Endothelial cell of umbilical vein (primary cell): ENCODE results near the gene HOXA9. TPM values are rescaled to one million over a fixed set of nuclear protein-coding genes. Genes with fewer than 3 reads are reported as not detected.

ENCODE experiments used
- BruUV-seq: library from RNA; stranded (reverse); fragments of 400-500 nt; replicated peaks from 2 replicates; lab custom pipeline; 2021; lab: Mats Ljungman, UMichigan
- CTCF ChIA-PET: fragments of 300-600, 350-600 bp; sonication (Branson Sonifier 250); formaldehyde crosslinking; loops from one replicate; lab custom pipeline; 2021; ENCODE audit warnings: antibody characterized with exemption, inconsistent platforms; lab: Charles Lee
- POLR2A ChIA-PET: fragments of 300-600, 350-600 bp; sonication (Branson Sonifier 250); formaldehyde crosslinking; loops from one replicate; lab custom pipeline; 2021; ENCODE audit warnings: antibody characterized with exemption, inconsistent platforms; lab: Charles Lee
- DNase-seq: peaks from one replicate; pipeline ENCODE4 v3.0.0-alpha.2; 2011; ENCODE audit warnings: low read depth, low spot score
- FAIRE-seq: peaks from 2 replicates; lab custom pipeline; 2011; peaks lifted over from hg19 to GRCh38; lab: Jason Lieb, UNC
- H2AFZ ChIP-seq: 2 replicates; pipeline ENCODE4 v1.6.0; 2012; ENCODE audit warnings: low read depth, low read length, control low read depth, inconsistent platforms
- H3K27ac ChIP-seq: 2 replicates; pipeline ENCODE4 v1.5.1; 2011; ENCODE audit warnings: low read depth, mild to moderate bottlenecking, control low read depth, low read length, moderate library complexity; ENCODE audit not compliant: insufficient read depth
- H3K27me3 ChIP-seq, 2 experiments: 2 replicates each; pipeline versions ENCODE4 v1.6.0 to v1.6.1; 2011; ENCODE audit warnings: low read length in 2 of 2, mixed read lengths in 1 of 2; ENCODE audit not compliant: control insufficient read depth in 2 of 2, insufficient read depth in 2 of 2
- H3K36me3 ChIP-seq, 2 experiments: 2 replicates in 1 of 2; 3 replicates in 1 of 2; pipeline ENCODE4 v1.5.1; 2011; ENCODE audit warnings: low read length in 2 of 2, mild to moderate bottlenecking in 1 of 2, moderate library complexity in 1 of 2; ENCODE audit not compliant: control insufficient read depth in 2 of 2, insufficient read depth in 2 of 2; ENCODE audit errors: extremely low read depth in 1 of 2
- H3K4me1 ChIP-seq: 3 replicates; pipeline ENCODE4 v1.5.1; 2011; ENCODE audit warnings: mild to moderate bottlenecking, low read length; ENCODE audit not compliant: control insufficient read depth, insufficient read depth; ENCODE audit errors: extremely low read depth
- H3K4me2 ChIP-seq: 2 replicates; pipeline ENCODE4 v1.6.1; 2011; ENCODE audit warnings: low read length, control low read depth, mixed read lengths; ENCODE audit not compliant: insufficient read depth
- H3K4me3 ChIP-seq, 3 experiments: fragments of 200-600 bp in 1 of 3; sonication (generic), shearing (Covaris generic) in 1 of 3; replicated peaks in 1 of 3; 2 replicates each; pipeline ENCODE4 v1.5.1; 2011 to 2016; ENCODE audit warnings: control low read depth in 3 of 3, low read length in 3 of 3, mild to moderate bottlenecking in 2 of 3, inconsistent platforms in 1 of 3, low read depth in 1 of 3, moderate library complexity in 1 of 3; ENCODE audit not compliant: insufficient read depth in 1 of 3
- H3K79me2 ChIP-seq: 2 replicates; pipeline ENCODE4 v1.6.0; 2012; ENCODE audit warnings: low read length, inconsistent platforms; ENCODE audit not compliant: control insufficient read depth, insufficient read depth
- H3K9ac ChIP-seq: replicated peaks from 2 replicates; pipeline ENCODE3; 2011; ENCODE audit warnings: low read length, control low read depth; ENCODE audit not compliant: insufficient read depth; ENCODE audit errors: extremely low read depth
- H3K9me1 ChIP-seq: replicated peaks from 3 replicates; pipeline ENCODE4 v1.6.0; 2011; ENCODE audit warnings: mild to moderate bottlenecking, low read length; ENCODE audit not compliant: control insufficient read depth, insufficient read depth; ENCODE audit errors: extremely low read depth
- H3K9me3 ChIP-seq: replicated peaks from 2 replicates; pipeline ENCODE4 v1.5.1; 2012; ENCODE audit warnings: low read length, inconsistent platforms; ENCODE audit not compliant: control insufficient read depth, insufficient read depth
- H4K20me1 ChIP-seq: replicated peaks from 2 replicates; pipeline ENCODE3; 2011; ENCODE audit warnings: mild to moderate bottlenecking, low read length; ENCODE audit not compliant: control insufficient read depth, insufficient read depth; ENCODE audit errors: extremely low read depth
- EZH2 ChIP-seq: IDR thresholded peaks from 2 replicates; pipeline ENCODE4 v1.6.1; 2012; ENCODE audit warnings: borderline replicate concordance, low read depth, mild to moderate bottlenecking, moderate library complexity, low read length, inconsistent platforms; ENCODE audit not compliant: severe bottlenecking
- FOS ChIP-seq: IDR thresholded peaks from 2 replicates; pipeline ENCODE4 v1.6.1; 2011; ENCODE audit warnings: mild to moderate bottlenecking, low read length, moderate library complexity, borderline replicate concordance; ENCODE audit not compliant: insufficient read depth
- GATA2 ChIP-seq: IDR thresholded peaks from 2 replicates; pipeline ENCODE4 v1.7.0; 2011; ENCODE audit warnings: low read depth, mild to moderate bottlenecking, moderate library complexity, mixed read lengths, low read length; ENCODE audit not compliant: insufficient read length, insufficient read depth
- JUN ChIP-seq: IDR thresholded peaks from 2 replicates; pipeline ENCODE4 v1.6.1; 2011; ENCODE audit warnings: borderline replicate concordance, low read depth; ENCODE audit not compliant: insufficient read length, insufficient read depth
- MYC ChIP-seq: IDR thresholded peaks from one replicate; pipeline ENCODE4 v1.6.1; 2011; ENCODE audit warnings: mild to moderate bottlenecking, low read depth, low read length
- POLR2A ChIP-seq: IDR thresholded peaks from 2 replicates; pipeline ENCODE4 v1.6.1; 2012; ENCODE audit warnings: low read depth, mild to moderate bottlenecking, control low read depth, low read length
- POLR2AphosphoS5 ChIP-seq: IDR thresholded peaks from 2 replicates; pipeline ENCODE4 v1.6.1; 2012; ENCODE audit warnings: low read depth, mild to moderate bottlenecking, control low read depth, low read length, moderate library complexity; ENCODE audit not compliant: insufficient read depth
- dilution Hi-C: fragments of 300-500 bp; cut with MboI; formaldehyde crosslinking; loops from one replicate; pipeline ENCODE4 v1.15.0; 2019; ENCODE audit warnings: low sequenced_read_pairs; ENCODE audit not compliant: extremely low pct_ligation_motif_present
- intact Hi-C: fragments of 100-400 bp; cut with micrococcal nuclease; formaldehyde crosslinking; loops from one replicate; pipeline ENCODE4 v1.10.0; 2022
- polyA plus RNA-seq, 4 experiments: library from polyadenylated mRNA; depleted of rRNA in 3 of 4; stranded (reverse) in 3 of 4; unstranded in 1 of 4; fragments of >200 nt; gene quantifications; 2 replicates each; pipeline versions ENCODE4 v1.2.1 to v1.2.3, GENCODE V29; 2011 to 2012; ENCODE audit warnings: missing spikeins in 1 of 4
- total RNA-seq: library from RNA; stranded (reverse); gene quantifications from 2 replicates; pipeline ENCODE4 v1.2.3, GENCODE V29; 2021
- TF ChIP-seq, protein P1 (sequence below): IDR thresholded peaks from 2 replicates; pipeline ENCODE4 v1.6.1; 2011; ENCODE audit not compliant: insufficient read depth, insufficient read length
- TF ChIP-seq, protein P2 (sequence below), 2 donors: IDR thresholded peaks; 1 replicate in 1 of 2; 2 replicates in 1 of 2; pipeline ENCODE4 v1.5.1; 2011; ENCODE audit warnings: low read length in 2 of 2, mild to moderate bottlenecking in 2 of 2, moderate library complexity in 2 of 2, control low read depth in 1 of 2, inconsistent platforms in 1 of 2, low read depth in 1 of 2; ENCODE audit not compliant: insufficient read depth in 1 of 2; ENCODE audit errors: extremely low read depth in 1 of 2

The HOXA9 gene
- total and polyA plus RNA-seq, 2 donors (not counting 3 experiments of a cell fraction or from before 2014, with no cell fraction given) = 47.2 to 61.6 TPM

DNA sequence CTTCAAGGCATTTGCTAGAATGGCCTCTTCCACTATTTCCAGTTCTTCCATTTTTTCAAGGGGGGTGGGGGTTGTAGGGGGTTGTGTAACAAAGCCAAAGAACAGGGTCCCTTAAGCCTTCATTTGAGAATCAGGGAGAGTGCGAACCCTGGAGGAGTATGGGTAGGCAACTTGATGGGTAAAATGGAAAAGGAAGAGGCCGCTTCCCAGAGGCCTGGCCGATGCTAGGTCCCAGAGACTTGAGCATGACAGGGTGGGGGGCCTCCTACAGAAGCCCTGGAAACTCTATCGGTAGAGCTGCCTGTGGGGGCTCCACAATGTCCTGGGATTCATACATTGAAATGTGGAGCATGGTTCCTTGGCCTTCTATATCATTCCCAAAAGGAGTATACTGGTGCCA lies 43.7 kb upstream of the HOXA9 start:
- dilution Hi-C loops (no loop called here), intact Hi-C loops (no loop called here)
- ChIA-PET CTCF (interaction anchor here (0.8 to 2.7 kb wide), 12 partner anchors 10 to 888 kb away, joined by 3 to 30 read pairs (median 8); partner anchors contain the start of gene HOXA13), POLR2A (no interaction called here)
- Histone ChIP-seq H2AFZ (no peak overlapping the region), H3K36me3 (no peaks in the 10 kb centered on the region), H4K20me1 (no peaks in the 10 kb centered on the region), H3K79me2 (no peaks in the 10 kb centered on the region), H3K4me1 (peaks cover 22% of the 10 kb centered on the region), H3K9me1 (no peaks in the 10 kb centered on the region), H3K9me3 (no peaks in the 10 kb centered on the region), H3K27me3 (peaks cover 79 to 81% of the 10 kb centered on the region in 2 experiments), H3K4me3 (no peak overlapping the region), H3K27ac (no peak overlapping the region), H3K9ac (no peak overlapping the region), H3K4me2 (no peak overlapping the region)
- TF ChIP-seq JUN (no peak), FOS (no peak), EZH2 (no peak), GATA2 (no peak), POLR2A (no peak), POLR2AphosphoS5 (no peak), MYC (no peak)
- TF ChIP-seq, protein P1, sequence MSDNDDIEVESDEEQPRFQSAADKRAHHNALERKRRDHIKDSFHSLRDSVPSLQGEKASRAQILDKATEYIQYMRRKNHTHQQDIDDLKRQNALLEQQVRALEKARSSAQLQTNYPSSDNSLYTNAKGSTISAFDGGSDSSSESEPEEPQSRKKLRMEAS = no peak
- TF ChIP-seq, protein P2, sequence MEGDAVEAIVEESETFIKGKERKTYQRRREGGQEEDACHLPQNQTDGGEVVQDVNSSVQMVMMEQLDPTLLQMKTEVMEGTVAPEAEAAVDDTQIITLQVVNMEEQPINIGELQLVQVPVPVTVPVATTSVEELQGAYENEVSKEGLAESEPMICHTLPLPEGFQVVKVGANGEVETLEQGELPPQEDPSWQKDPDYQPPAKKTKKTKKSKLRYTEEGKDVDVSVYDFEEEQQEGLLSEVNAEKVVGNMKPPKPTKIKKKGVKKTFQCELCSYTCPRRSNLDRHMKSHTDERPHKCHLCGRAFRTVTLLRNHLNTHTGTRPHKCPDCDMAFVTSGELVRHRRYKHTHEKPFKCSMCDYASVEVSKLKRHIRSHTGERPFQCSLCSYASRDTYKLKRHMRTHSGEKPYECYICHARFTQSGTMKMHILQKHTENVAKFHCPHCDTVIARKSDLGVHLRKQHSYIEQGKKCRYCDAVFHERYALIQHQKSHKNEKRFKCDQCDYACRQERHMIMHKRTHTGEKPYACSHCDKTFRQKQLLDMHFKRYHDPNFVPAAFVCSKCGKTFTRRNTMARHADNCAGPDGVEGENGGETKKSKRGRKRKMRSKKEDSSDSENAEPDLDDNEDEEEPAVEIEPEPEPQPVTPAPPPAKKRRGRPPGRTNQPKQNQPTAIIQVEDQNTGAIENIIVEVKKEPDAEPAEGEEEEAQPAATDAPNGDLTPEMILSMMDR (IDR thresholded peaks at IDR 0.05; ENCODE audit: extremely low read depth in 1 of 2, insufficient read depth in 1 of 2, low read depth in 1 of 2, low read length in 2 of 2) = no peak
- FAIRE-seq (no peak), DNase-seq (no peak)
- BruUV-seq = no TSS peak
